Breast epithelium (tissue), 3 donors: ENCODE measurements around the gene SELENOS.

Source experiments
- CTCF ChIP-seq, 3 donors: fragments of 450-650 bp; IDR thresholded peaks; one replicate each; pipeline ENCODE4 v1.5.1; 2016 to 2017; ENCODE audit warnings: antibody characterized with exemption in 3 of 3, mild to moderate bottlenecking in 3 of 3, moderate library complexity in 3 of 3
- POLR2A ChIP-seq: fragments of 450-650 bp; IDR thresholded peaks from one replicate; pipeline ENCODE4 v1.6.1; 2016; ENCODE audit warnings: antibody characterized with exemption, mild to moderate bottlenecking, moderate library complexity

- TF ChIP-seq CTCF (IDR thresholded peaks at IDR 0.05): no peak
- TF ChIP-seq POLR2A: no peak
These were observed 43.3 kb upstream of the SELENOS start for GRCh38 chr15:101320501-101321052.
